ENCODE data around the gene CSH2.

DNA sequence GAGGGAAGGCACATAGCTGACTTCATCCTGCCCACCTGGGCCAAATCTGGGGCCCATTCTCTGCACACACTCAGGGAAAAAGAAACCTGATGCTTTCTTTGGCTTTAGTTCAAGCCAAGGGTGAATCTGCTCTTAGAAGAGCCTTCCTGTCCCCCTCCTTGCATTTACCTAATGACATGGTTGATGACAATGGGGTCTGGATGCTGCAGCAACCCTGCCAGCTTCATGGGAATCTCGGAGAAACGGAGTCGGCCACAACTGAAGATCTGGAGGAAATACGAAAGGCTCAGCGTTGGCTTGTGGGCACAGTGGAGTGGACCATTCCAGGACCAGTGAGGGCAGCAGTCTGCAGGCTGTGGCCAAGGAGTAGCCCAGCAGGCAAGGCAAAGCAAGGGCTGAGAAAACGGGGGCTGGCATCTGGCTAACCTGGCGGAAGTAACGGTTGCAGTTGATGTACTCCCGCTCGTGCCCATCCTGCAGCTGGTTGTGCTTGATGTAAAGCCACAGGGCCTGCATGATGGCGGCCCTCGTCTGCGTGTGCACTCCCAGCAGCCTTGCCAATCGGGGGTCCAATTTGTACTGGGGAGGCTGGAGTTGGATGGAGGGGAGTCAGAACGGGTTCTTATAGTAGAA is 39.6 kb downstream of the CSH2 start:
- TF ChIP-seq, protein P1, sequence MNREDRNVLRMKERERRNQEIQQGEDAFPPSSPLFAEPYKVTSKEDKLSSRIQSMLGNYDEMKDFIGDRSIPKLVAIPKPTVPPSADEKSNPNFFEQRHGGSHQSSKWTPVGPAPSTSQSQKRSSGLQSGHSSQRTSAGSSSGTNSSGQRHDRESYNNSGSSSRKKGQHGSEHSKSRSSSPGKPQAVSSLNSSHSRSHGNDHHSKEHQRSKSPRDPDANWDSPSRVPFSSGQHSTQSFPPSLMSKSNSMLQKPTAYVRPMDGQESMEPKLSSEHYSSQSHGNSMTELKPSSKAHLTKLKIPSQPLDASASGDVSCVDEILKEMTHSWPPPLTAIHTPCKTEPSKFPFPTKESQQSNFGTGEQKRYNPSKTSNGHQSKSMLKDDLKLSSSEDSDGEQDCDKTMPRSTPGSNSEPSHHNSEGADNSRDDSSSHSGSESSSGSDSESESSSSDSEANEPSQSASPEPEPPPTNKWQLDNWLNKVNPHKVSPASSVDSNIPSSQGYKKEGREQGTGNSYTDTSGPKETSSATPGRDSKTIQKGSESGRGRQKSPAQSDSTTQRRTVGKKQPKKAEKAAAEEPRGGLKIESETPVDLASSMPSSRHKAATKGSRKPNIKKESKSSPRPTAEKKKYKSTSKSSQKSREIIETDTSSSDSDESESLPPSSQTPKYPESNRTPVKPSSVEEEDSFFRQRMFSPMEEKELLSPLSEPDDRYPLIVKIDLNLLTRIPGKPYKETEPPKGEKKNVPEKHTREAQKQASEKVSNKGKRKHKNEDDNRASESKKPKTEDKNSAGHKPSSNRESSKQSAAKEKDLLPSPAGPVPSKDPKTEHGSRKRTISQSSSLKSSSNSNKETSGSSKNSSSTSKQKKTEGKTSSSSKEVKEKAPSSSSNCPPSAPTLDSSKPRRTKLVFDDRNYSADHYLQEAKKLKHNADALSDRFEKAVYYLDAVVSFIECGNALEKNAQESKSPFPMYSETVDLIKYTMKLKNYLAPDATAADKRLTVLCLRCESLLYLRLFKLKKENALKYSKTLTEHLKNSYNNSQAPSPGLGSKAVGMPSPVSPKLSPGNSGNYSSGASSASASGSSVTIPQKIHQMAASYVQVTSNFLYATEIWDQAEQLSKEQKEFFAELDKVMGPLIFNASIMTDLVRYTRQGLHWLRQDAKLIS (CRISPR knock-in tag; IDR thresholded peaks at IDR 0.05): no peak
- TF ChIP-seq ZNF556 (CRISPR knock-in tag; IDR thresholded peaks at IDR 0.05; ENCODE audit: borderline replicate concordance): no peak
- no peak for TF ChIP-seq ZNF773 (CRISPR knock-in tag; IDR thresholded peaks at IDR 0.05; ENCODE audit: borderline replicate concordance)
- no peak for TF ChIP-seq ZFP36 (IDR thresholded peaks at IDR 0.05; ENCODE audit: borderline replicate concordance, low read depth, low read length, partially characterized antibody)
- TF ChIP-seq SMC3 (IDR thresholded peaks at IDR 0.05; ENCODE audit: low read length): no peak
- TF ChIP-seq, protein P2, sequence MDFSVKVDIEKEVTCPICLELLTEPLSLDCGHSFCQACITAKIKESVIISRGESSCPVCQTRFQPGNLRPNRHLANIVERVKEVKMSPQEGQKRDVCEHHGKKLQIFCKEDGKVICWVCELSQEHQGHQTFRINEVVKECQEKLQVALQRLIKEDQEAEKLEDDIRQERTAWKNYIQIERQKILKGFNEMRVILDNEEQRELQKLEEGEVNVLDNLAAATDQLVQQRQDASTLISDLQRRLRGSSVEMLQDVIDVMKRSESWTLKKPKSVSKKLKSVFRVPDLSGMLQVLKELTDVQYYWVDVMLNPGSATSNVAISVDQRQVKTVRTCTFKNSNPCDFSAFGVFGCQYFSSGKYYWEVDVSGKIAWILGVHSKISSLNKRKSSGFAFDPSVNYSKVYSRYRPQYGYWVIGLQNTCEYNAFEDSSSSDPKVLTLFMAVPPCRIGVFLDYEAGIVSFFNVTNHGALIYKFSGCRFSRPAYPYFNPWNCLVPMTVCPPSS (IDR thresholded peaks at IDR 0.05): no peak
- no peak for TF ChIP-seq BHLHE40 (IDR thresholded peaks at IDR 0.05; ENCODE audit: low read length)
- TF ChIP-seq ZNF777 (CRISPR knock-in tag; IDR thresholded peaks at IDR 0.05): no peak
- TF ChIP-seq STAG1 (CRISPR knock-in tag; IDR thresholded peaks at IDR 0.05): no peak
- TF ChIP-seq, protein P3, sequence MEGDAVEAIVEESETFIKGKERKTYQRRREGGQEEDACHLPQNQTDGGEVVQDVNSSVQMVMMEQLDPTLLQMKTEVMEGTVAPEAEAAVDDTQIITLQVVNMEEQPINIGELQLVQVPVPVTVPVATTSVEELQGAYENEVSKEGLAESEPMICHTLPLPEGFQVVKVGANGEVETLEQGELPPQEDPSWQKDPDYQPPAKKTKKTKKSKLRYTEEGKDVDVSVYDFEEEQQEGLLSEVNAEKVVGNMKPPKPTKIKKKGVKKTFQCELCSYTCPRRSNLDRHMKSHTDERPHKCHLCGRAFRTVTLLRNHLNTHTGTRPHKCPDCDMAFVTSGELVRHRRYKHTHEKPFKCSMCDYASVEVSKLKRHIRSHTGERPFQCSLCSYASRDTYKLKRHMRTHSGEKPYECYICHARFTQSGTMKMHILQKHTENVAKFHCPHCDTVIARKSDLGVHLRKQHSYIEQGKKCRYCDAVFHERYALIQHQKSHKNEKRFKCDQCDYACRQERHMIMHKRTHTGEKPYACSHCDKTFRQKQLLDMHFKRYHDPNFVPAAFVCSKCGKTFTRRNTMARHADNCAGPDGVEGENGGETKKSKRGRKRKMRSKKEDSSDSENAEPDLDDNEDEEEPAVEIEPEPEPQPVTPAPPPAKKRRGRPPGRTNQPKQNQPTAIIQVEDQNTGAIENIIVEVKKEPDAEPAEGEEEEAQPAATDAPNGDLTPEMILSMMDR (CRISPR knock-in tag; IDR thresholded peaks at IDR 0.05): no peak
